OCI-LY7 (cell line): ENCODE results near the gene CNDP1. TPM values are rescaled to one million over a fixed set of nuclear protein-coding genes. Genes with fewer than 3 reads are reported as not detected.

Experiments used
- BruUV-seq: library from RNA; stranded (reverse); fragments of 400-500 nt; replicated peaks from 2 replicates; lab custom pipeline; 2021; lab: Mats Ljungman, UMichigan
- CTCF ChIA-PET: fragments of 300-600 bp; sonication (Branson Sonifier 250); formaldehyde crosslinking; loops from one replicate; lab custom pipeline; 2022; ENCODE audit warnings: antibody characterized with exemption; ENCODE audit not compliant: unreplicated experiment; lab: Charles Lee
- POLR2A ChIA-PET: fragments of 300-600 bp; sonication (Branson Sonifier 250); formaldehyde crosslinking; loops from one replicate; lab custom pipeline; 2022; ENCODE audit warnings: antibody characterized with exemption; lab: Charles Lee
- DNase-seq: peaks from one replicate; pipeline ENCODE4 v3.0.0-alpha.2; 2015; ENCODE audit warnings: low spot score
- H2AFZ ChIP-seq: fragments of 200-600 bp; sonication (generic), shearing (Covaris generic); 2 replicates; pipeline ENCODE4 v1.6.1; 2014; ENCODE audit warnings: mild to moderate bottlenecking, antibody characterized with exemption, low read length, moderate library complexity
- H3K27ac ChIP-seq: fragments of 200-600 bp; sonication (generic); 2 replicates; pipeline ENCODE4 v1.5.1; 2014; ENCODE audit warnings: mixed run types, low read depth, mild to moderate bottlenecking, moderate library complexity, low read length, inconsistent platforms; ENCODE audit not compliant: poor library complexity, severe bottlenecking
- H3K36me3 ChIP-seq: fragments of 200-600 bp; sonication (generic); 2 replicates; pipeline ENCODE4 v1.6.1; 2014; ENCODE audit warnings: mild to moderate bottlenecking, antibody characterized with exemption, low read length, moderate library complexity, mixed read lengths; ENCODE audit not compliant: insufficient read depth
- H3K4me1 ChIP-seq: fragments of 200-600 bp; sonication (generic); 2 replicates; pipeline ENCODE4 v1.5.1; 2014; ENCODE audit warnings: mild to moderate bottlenecking, low read length; ENCODE audit not compliant: insufficient read depth, poor library complexity, severe bottlenecking
- H3K4me2 ChIP-seq: fragments of 200-600 bp; sonication (generic); 2 replicates; pipeline ENCODE4 v1.6.1; 2014; ENCODE audit warnings: mild to moderate bottlenecking, low read length
- H3K4me3 ChIP-seq: fragments of 200-600 bp; sonication (generic); 2 replicates; pipeline ENCODE4 v1.5.1; 2014; ENCODE audit warnings: mild to moderate bottlenecking, low read depth, low read length; ENCODE audit not compliant: poor library complexity, severe bottlenecking
- H3K79me2 ChIP-seq: fragments of 200-600 bp; sonication (generic); 2 replicates; pipeline ENCODE4 v1.6.1; 2016; ENCODE audit warnings: low read depth, mild to moderate bottlenecking, low read length, moderate library complexity, mixed read lengths; ENCODE audit not compliant: insufficient read depth
- H3K9me2 ChIP-seq: fragments of 200-600 bp; sonication (generic); 2 replicates; pipeline ENCODE4 v1.6.1; 2016; ENCODE audit warnings: mild to moderate bottlenecking, low read length, mixed read lengths; ENCODE audit not compliant: insufficient read depth
- H3K9me3 ChIP-seq: fragments of 200-600 bp; sonication (generic); 2 replicates; pipeline ENCODE4 v1.6.1; 2014; ENCODE audit warnings: mild to moderate bottlenecking, mixed run types, low read length, mixed read lengths
- H4K20me1 ChIP-seq: fragments of 200-600 bp; sonication (generic); 2 replicates; pipeline ENCODE4 v1.6.1; 2014; ENCODE audit warnings: mild to moderate bottlenecking, antibody characterized with exemption, low read length, moderate library complexity, mixed read lengths; ENCODE audit not compliant: insufficient read depth
- CTCF ChIP-seq: fragments of 200-600 bp; sonication (generic); conservative IDR thresholded peaks from 2 replicates; pipeline ENCODE4 v1.5.1; 2014; ENCODE audit warnings: mild to moderate bottlenecking, antibody characterized with exemption, low read length, moderate library complexity, mixed read lengths
- EZH2phosphoT487 ChIP-seq: fragments of 200-600 bp; sonication (generic); IDR thresholded peaks from 2 replicates; pipeline ENCODE4 v1.6.1; 2018; ENCODE audit warnings: low read depth, borderline replicate concordance, mild to moderate bottlenecking, mixed run types, antibody characterized with exemption, low read length, moderate library complexity, mixed read lengths
- intact Hi-C: fragments of 100-400 bp; cut with micrococcal nuclease; formaldehyde crosslinking; loops from one replicate; pipeline ENCODE4 v1.10.0; 2022; ENCODE audit not compliant: unreplicated experiment
- total RNA-seq, 2 experiments: library from RNA; depleted of rRNA in 1 of 2; stranded (reverse); fragments of >200 nt in 1 of 2; shearing (Covaris generic) in 1 of 2; gene quantifications; 2 replicates each; pipeline ENCODE4 v1.2.3, GENCODE V29; 2014 to 2022

The CNDP1 gene
- total RNA-seq, 2 experiments from 2014 or later, result not detected

DNA sequence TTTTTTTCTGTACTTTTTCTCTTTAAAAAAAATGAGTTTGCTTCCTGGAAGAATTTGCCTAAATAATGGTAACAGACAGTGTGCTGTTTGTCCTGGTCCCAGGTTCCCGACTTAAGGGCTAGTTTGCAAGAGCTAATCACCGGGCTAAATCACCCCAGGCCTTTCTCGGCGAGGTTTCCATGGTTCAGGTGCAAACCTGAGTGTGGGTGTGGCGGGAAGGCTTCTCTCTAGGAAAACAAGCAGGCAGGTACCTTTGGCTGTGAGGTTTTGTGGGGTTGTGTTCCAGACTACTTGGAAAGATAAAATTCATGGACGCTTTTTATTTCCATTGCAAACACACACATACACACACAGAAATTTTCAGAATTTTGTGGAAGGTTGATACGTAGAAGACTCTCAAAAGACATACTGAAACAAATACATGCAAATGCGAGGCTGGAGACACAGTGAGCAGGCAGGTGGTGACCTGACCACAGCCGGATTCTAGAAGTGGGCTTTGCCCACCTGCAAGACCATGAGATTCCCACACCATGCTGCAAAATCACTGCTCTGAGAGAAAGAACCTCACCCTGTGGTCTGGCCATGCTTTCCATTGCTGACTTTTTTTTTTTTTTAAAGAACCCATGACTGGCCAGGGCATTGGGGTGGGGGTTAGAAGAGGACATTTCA is 815 bp downstream of the CNDP1 start:
- DNase-seq, result no peak
- Histone ChIP-seq H3K36me3 (no peaks in the 10 kb centered on the region), H2AFZ (no peak overlapping the region), H3K9me2 (no peaks in the 10 kb centered on the region), H3K27ac (no peak overlapping the region), H3K4me2 (no peak overlapping the region), H3K4me3 (no peak overlapping the region), H4K20me1 (no peaks in the 10 kb centered on the region), H3K4me1 (no peaks in the 10 kb centered on the region), H3K79me2 (no peaks in the 10 kb centered on the region), H3K9me3 (no peaks in the 10 kb centered on the region)
- CTCF ChIA-PET, result no interaction called here
- no TSS peak for BruUV-seq
- TF ChIP-seq EZH2phosphoT487, result no peak
- TF ChIP-seq CTCF, result no peak
- POLR2A ChIA-PET, result no interaction called here
- intact Hi-C loops, result no loop called here

DNA sequence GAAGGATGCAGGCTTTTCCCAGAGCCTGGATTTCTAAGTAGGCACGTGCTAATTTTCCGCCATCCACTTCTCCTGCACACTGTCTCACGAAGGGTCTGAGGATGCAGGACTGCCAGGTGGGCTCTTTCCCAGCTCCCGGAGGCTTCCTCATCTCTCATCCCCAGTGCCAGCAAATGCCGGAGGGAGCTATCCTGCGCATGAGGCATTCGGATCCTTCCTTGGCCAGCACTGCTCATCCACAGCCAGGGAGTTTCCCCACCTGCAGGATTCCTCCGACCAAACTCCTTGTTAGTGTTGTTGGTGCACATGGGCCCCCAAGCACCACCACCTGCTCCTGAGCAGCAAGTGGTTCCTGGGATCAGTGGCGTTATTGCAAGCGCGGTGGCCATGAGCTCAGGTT is 5.0 kb downstream of the CNDP1 start:
- DNase-seq, result no peak
- H2AFZ ChIP-seq, result no peak overlapping the region
- CTCF ChIA-PET, result no interaction called here
- H3K9me2 ChIP-seq, result no peaks in the 10 kb centered on the region
- H3K27ac ChIP-seq, result no peak overlapping the region
- H3K4me3 ChIP-seq, result no peak overlapping the region
- POLR2A ChIA-PET, result no interaction called here
- no peaks in the 10 kb centered on the region for H4K20me1 ChIP-seq
- H3K4me1 ChIP-seq, result no peaks in the 10 kb centered on the region
- no peak overlapping the region for H3K4me2 ChIP-seq
- TF ChIP-seq EZH2phosphoT487 (no peak), CTCF (no peak)
- intact Hi-C loops, result no loop called here
- no peaks in the 10 kb centered on the region for H3K9me3 ChIP-seq
- no peaks in the 10 kb centered on the region for H3K79me2 ChIP-seq
- no TSS peak for BruUV-seq
- H3K36me3 ChIP-seq, result no peaks in the 10 kb centered on the region

GRCh38 chr18:74540652-74541421 is 6.5 kb downstream of the CNDP1 start:
- no peak overlapping the region for H2AFZ ChIP-seq
- intact Hi-C loops, result no loop called here
- ChIA-PET CTCF (no interaction called here), POLR2A (no interaction called here)
- no peaks in the 10 kb centered on the region for H3K9me3 ChIP-seq
- no peaks in the 10 kb centered on the region for H3K4me1 ChIP-seq
- no peak overlapping the region for H3K4me3 ChIP-seq
- H4K20me1 ChIP-seq, result no peaks in the 10 kb centered on the region
- H3K4me2 ChIP-seq, result no peak overlapping the region
- BruUV-seq, result no TSS peak
- H3K27ac ChIP-seq, result no peak overlapping the region
- H3K36me3 ChIP-seq, result no peaks in the 10 kb centered on the region
- H3K9me2 ChIP-seq, result no peaks in the 10 kb centered on the region
- H3K79me2 ChIP-seq, result no peaks in the 10 kb centered on the region
- no peak for DNase-seq
- TF ChIP-seq EZH2phosphoT487 (no peak), CTCF (no peak)
